K562 (cell line): ENCODE results near the gene UBE2QL1. TPM values are rescaled to one million over a fixed set of nuclear protein-coding genes. Genes with fewer than 3 reads are reported as not detected.
A peak's percentile ranks its signal among the peaks of the same experiment; 100 is the strongest.

Source experiments
- ATAC-seq: fragments of 200-7000 bp; cut with Tn5 transposase; 3 replicates; pipeline ENCODE4 v1.9.1; 2020; ENCODE audit warnings: moderate library complexity
- BruUV-seq: library from RNA; stranded (reverse); fragments of 400-500 nt; replicated peaks from 2 replicates; lab custom pipeline; 2021; lab: Mats Ljungman, UMichigan
- CTCF ChIA-PET: fragments of 300-600 bp; formaldehyde crosslinking; extraction: SDS; loops from one replicate; lab custom pipeline; 2021; ENCODE audit warnings: low intra/inter-chr PET ratio; lab: Yijun Ruan, JAX
- POLR2A ChIA-PET: fragments of 300-600, 350-650 bp; sonication (Branson Sonifier 250); formaldehyde crosslinking; extraction: SDS; loops from one replicate; lab custom pipeline; 2021; ENCODE audit warnings: antibody characterized with exemption, inconsistent platforms; lab: Yijun Ruan, JAX
- DNase-seq, 4 experiments: peaks; one replicate each; pipeline versions ENCODE4 v3.0.0 to v3.0.0-alpha.2; 2011 to 2018; ENCODE audit warnings: low spot score in 3 of 4, mixed read lengths in 3 of 4; ENCODE audit errors: extremely low read depth in 1 of 4
- FAIRE-seq: peaks from 2 replicates; lab custom pipeline; 2011; peaks lifted over from hg19 to GRCh38; lab: Jason Lieb, UNC
- H2AFZ ChIP-seq: 2 replicates; pipeline ENCODE4 v1.6.0; 2011; ENCODE audit warnings: low read depth, low read length, control low read depth, inconsistent platforms
- H3K27ac ChIP-seq: fragments of 200-600 bp; 3 replicates; pipeline ENCODE4 v1.8.0; 2011; ENCODE audit warnings: low read depth, mild to moderate bottlenecking, control low read depth, inconsistent platforms, low read length, moderate library complexity, mixed read lengths; ENCODE audit errors: extremely low read depth
- H3K27me3 ChIP-seq, 2 experiments: fragments of 300-600 bp in 1 of 2; 2 replicates in 1 of 2; 3 replicates in 1 of 2; pipeline versions ENCODE4 v1.6.0 to v1.8.0; 2011; ENCODE audit warnings: inconsistent platforms in 2 of 2, low read length in 2 of 2, mild to moderate bottlenecking in 1 of 2, mixed read lengths in 1 of 2, moderate library complexity in 1 of 2; ENCODE audit not compliant: control insufficient read depth in 2 of 2, insufficient read depth in 2 of 2
- H3K36me3 ChIP-seq: fragments of 300-600 bp; 3 replicates; pipeline ENCODE4 v1.8.0; 2011; ENCODE audit warnings: mild to moderate bottlenecking, low read length, inconsistent platforms; ENCODE audit not compliant: control insufficient read depth, insufficient read depth
- H3K4me1 ChIP-seq, 2 experiments: fragments of 200-600 bp in 1 of 2; replicated peaks in 1 of 2; 2 replicates in 1 of 2; 3 replicates in 1 of 2; pipeline versions ENCODE4 v1.5.1 to v1.8.0; 2011; ENCODE audit warnings: inconsistent platforms in 2 of 2, low read length in 2 of 2, mild to moderate bottlenecking in 1 of 2, mixed read lengths in 1 of 2, moderate library complexity in 1 of 2; ENCODE audit not compliant: control insufficient read depth in 2 of 2, insufficient read depth in 2 of 2
- H3K4me2 ChIP-seq: 2 replicates; pipeline ENCODE4 v1.6.1; 2011; ENCODE audit warnings: low read length, control low read depth, inconsistent platforms, mixed read lengths; ENCODE audit not compliant: insufficient read depth
- H3K4me3 ChIP-seq: fragments of 200-600 bp; sonication (generic), shearing (Covaris generic); 2 replicates; pipeline ENCODE4 v1.5.1; 2016; ENCODE audit warnings: control low read depth, inconsistent platforms
- H3K79me2 ChIP-seq: fragments of 200-600 bp; 3 replicates; pipeline ENCODE4 v1.8.0; 2011; ENCODE audit warnings: low read length, inconsistent platforms; ENCODE audit not compliant: control insufficient read depth, insufficient read depth
- H3K9ac ChIP-seq, 2 experiments: 2 replicates each; pipeline versions ENCODE4 v1.6.0 to v1.6.1; 2011; ENCODE audit warnings: low read depth in 2 of 2, low read length in 2 of 2, control low read depth in 1 of 2, inconsistent platforms in 1 of 2, mild to moderate bottlenecking in 1 of 2, mixed read lengths in 1 of 2; ENCODE audit not compliant: insufficient read depth in 1 of 2
- H3K9me1 ChIP-seq: one replicate; pipeline ENCODE4 v1.6.0; 2011; ENCODE audit warnings: inconsistent platforms, mild to moderate bottlenecking, low read length, moderate library complexity; ENCODE audit not compliant: control insufficient read depth, insufficient read depth
- H3K9me3 ChIP-seq: replicated peaks from 2 replicates; pipeline ENCODE4 v1.5.1; 2011; ENCODE audit warnings: low read depth, low read length, inconsistent platforms; ENCODE audit not compliant: control insufficient read depth, insufficient read depth
- H4K20me1 ChIP-seq: replicated peaks from 2 replicates; pipeline ENCODE4 v1.6.1; 2011; ENCODE audit warnings: low read length, inconsistent platforms, mixed read lengths; ENCODE audit not compliant: control insufficient read depth, insufficient read depth
- FOXJ3 ChIP-seq: sonication (generic); formaldehyde crosslinking; IDR thresholded peaks from 2 replicates; pipeline ENCODE4 v1.4.0; 2020; ENCODE audit warnings: mild to moderate bottlenecking, missing genetic modification reagents
- GATAD2B ChIP-seq: fragments of 450-650 bp; IDR thresholded peaks from 2 replicates; pipeline ENCODE4 v1.6.1; 2017; ENCODE audit warnings: mild to moderate bottlenecking, borderline replicate concordance
- PRMT5 ChIP-seq: sonication (generic); formaldehyde crosslinking; IDR thresholded peaks from 2 replicates; pipeline ENCODE4 v1.5.0; 2020; ENCODE audit warnings: missing genetic modification reagents
- SMAD4 ChIP-seq: fragments of 250-450 bp; sonication (Bioruptor Pico); conservative IDR thresholded peaks from 2 replicates; pipeline ENCODE4 v1.8.0; 2021; ENCODE audit warnings: inconsistent platforms, mild to moderate bottlenecking, moderate library complexity
- ZBTB33 ChIP-seq: sonication (generic); formaldehyde crosslinking; IDR thresholded peaks from 2 replicates; pipeline ENCODE4 v1.8.1; 2023; ENCODE audit warnings: mild to moderate bottlenecking, missing genetic modification reagents
- ZNF316 ChIP-seq: fragments of 450-650 bp; IDR thresholded peaks from 2 replicates; pipeline ENCODE4 v1.6.1; 2016
- WGBS: fragments of 100-300 bp; shearing (Covaris generic); methylation state at CpG from one replicate; pipeline ENCODE4 v1.1.6; 2016; ENCODE audit warnings: low coverage, mixed read lengths; ENCODE audit not compliant: insufficient coverage; ENCODE audit errors: missing lambda C conversion rate; 5-methylcytosine and 5-hydroxymethylcytosine counted together
- in situ Hi-C: fragments of 300-500 bp; cut with MboI; formaldehyde crosslinking; loops from 4 replicates; pipeline ENCODE4 v1.15.0; 2018; ENCODE audit warnings: inconsistent platforms, mixed read lengths
- intact Hi-C: fragments of 100-400 bp; cut with micrococcal nuclease; formaldehyde crosslinking; loops from 2 replicates; pipeline ENCODE4 v1.14.2; 2022
- polyA plus RNA-seq, 8 experiments: library from polyadenylated mRNA; depleted of rRNA in 4 of 8; stranded (reverse) in 5 of 8; unstranded in 3 of 8; fragments of >200 nt; fragmentation: Nextera tagmentation in 2 of 8; fragmentation: Illumina TruSeq in 1 of 8; extraction: Ambion mirVana in 2 of 8; extraction: Trizol in 1 of 8; gene quantifications; 2 replicates each; pipeline versions ENCODE4 v1.2.1 to v1.2.3, GENCODE V29; 2011 to 2014; ENCODE audit warnings: inconsistent platforms in 1 of 8, missing spikeins in 1 of 8
- total RNA-seq, 7 experiments: library from RNA; depleted of rRNA in 6 of 7; stranded (reverse); fragments of >200 nt in 6 of 7; fragmentation: Illumina TruSeq in 2 of 7; extraction: Trizol in 2 of 7; gene quantifications; 2 replicates each; pipeline versions ENCODE4 v1.2.1 to v1.2.3, GENCODE V29; 2011 to 2021; ENCODE audit warnings: low replicate concordance in 1 of 7
- TF ChIP-seq, protein P1 (sequence below): fragments of 200-600 bp; sonication (generic); IDR thresholded peaks from one replicate; pipeline ENCODE4 v1.6.1; 2012; ENCODE audit warnings: mild to moderate bottlenecking, low read depth, low read length, inconsistent platforms
- TF ChIP-seq, protein P2 (sequence below): fragments of 250-450 bp; sonication (Bioruptor Pico); IDR thresholded peaks from 2 replicates; pipeline ENCODE4 v1.8.0; 2021; ENCODE audit warnings: borderline replicate concordance, mild to moderate bottlenecking, moderate library complexity; ENCODE audit not compliant: poor library complexity, severe bottlenecking

Gene UBE2QL1
- total and polyA plus RNA-seq, 9 of the 15 experiments (the other 6 are each of a cell fraction or from before 2014, with no cell fraction given), result not detected

- no TSS peak for BruUV-seq
- intact Hi-C loops (no loop called here), in situ Hi-C loops (no loop called here)
- ChIA-PET CTCF (no interaction called here), POLR2A (interaction anchor here (0.6 kb wide), 1 partner anchor 49 kb away, joined by 3 read pairs; no protein-coding TSS in a partner anchor)
- no peak overlapping the region for H3K4me3 ChIP-seq
- H3K9me1 ChIP-seq, result no peaks in the 10 kb centered on the region
- H3K79me2 ChIP-seq, result no peaks in the 10 kb centered on the region
- TF ChIP-seq ZNF316, result no peak
- TF ChIP-seq GATAD2B, result no peak
- TF ChIP-seq, protein P1, sequence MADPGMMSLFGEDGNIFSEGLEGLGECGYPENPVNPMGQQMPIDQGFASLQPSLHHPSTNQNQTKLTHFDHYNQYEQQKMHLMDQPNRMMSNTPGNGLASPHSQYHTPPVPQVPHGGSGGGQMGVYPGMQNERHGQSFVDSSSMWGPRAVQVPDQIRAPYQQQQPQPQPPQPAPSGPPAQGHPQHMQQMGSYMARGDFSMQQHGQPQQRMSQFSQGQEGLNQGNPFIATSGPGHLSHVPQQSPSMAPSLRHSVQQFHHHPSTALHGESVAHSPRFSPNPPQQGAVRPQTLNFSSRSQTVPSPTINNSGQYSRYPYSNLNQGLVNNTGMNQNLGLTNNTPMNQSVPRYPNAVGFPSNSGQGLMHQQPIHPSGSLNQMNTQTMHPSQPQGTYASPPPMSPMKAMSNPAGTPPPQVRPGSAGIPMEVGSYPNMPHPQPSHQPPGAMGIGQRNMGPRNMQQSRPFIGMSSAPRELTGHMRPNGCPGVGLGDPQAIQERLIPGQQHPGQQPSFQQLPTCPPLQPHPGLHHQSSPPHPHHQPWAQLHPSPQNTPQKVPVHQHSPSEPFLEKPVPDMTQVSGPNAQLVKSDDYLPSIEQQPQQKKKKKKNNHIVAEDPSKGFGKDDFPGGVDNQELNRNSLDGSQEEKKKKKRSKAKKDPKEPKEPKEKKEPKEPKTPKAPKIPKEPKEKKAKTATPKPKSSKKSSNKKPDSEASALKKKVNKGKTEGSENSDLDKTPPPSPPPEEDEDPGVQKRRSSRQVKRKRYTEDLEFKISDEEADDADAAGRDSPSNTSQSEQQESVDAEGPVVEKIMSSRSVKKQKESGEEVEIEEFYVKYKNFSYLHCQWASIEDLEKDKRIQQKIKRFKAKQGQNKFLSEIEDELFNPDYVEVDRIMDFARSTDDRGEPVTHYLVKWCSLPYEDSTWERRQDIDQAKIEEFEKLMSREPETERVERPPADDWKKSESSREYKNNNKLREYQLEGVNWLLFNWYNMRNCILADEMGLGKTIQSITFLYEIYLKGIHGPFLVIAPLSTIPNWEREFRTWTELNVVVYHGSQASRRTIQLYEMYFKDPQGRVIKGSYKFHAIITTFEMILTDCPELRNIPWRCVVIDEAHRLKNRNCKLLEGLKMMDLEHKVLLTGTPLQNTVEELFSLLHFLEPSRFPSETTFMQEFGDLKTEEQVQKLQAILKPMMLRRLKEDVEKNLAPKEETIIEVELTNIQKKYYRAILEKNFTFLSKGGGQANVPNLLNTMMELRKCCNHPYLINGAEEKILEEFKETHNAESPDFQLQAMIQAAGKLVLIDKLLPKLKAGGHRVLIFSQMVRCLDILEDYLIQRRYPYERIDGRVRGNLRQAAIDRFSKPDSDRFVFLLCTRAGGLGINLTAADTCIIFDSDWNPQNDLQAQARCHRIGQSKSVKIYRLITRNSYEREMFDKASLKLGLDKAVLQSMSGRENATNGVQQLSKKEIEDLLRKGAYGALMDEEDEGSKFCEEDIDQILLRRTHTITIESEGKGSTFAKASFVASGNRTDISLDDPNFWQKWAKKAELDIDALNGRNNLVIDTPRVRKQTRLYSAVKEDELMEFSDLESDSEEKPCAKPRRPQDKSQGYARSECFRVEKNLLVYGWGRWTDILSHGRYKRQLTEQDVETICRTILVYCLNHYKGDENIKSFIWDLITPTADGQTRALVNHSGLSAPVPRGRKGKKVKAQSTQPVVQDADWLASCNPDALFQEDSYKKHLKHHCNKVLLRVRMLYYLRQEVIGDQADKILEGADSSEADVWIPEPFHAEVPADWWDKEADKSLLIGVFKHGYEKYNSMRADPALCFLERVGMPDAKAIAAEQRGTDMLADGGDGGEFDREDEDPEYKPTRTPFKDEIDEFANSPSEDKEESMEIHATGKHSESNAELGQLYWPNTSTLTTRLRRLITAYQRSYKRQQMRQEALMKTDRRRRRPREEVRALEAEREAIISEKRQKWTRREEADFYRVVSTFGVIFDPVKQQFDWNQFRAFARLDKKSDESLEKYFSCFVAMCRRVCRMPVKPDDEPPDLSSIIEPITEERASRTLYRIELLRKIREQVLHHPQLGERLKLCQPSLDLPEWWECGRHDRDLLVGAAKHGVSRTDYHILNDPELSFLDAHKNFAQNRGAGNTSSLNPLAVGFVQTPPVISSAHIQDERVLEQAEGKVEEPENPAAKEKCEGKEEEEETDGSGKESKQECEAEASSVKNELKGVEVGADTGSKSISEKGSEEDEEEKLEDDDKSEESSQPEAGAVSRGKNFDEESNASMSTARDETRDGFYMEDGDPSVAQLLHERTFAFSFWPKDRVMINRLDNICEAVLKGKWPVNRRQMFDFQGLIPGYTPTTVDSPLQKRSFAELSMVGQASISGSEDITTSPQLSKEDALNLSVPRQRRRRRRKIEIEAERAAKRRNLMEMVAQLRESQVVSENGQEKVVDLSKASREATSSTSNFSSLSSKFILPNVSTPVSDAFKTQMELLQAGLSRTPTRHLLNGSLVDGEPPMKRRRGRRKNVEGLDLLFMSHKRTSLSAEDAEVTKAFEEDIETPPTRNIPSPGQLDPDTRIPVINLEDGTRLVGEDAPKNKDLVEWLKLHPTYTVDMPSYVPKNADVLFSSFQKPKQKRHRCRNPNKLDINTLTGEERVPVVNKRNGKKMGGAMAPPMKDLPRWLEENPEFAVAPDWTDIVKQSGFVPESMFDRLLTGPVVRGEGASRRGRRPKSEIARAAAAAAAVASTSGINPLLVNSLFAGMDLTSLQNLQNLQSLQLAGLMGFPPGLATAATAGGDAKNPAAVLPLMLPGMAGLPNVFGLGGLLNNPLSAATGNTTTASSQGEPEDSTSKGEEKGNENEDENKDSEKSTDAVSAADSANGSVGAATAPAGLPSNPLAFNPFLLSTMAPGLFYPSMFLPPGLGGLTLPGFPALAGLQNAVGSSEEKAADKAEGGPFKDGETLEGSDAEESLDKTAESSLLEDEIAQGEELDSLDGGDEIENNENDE, result no peak
- 0 out of 2 replicates have a peak, but pooled peaks have one; percentile 20 for TF ChIP-seq PRMT5 (CRISPR knock-in tag)
- TF ChIP-seq, protein P2, sequence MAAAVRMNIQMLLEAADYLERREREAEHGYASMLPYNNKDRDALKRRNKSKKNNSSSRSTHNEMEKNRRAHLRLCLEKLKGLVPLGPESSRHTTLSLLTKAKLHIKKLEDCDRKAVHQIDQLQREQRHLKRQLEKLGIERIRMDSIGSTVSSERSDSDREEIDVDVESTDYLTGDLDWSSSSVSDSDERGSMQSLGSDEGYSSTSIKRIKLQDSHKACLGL, result no peak
- no peak for TF ChIP-seq FOXJ3
- no peak for TF ChIP-seq SMAD4 (CRISPR knock-in tag)
- no peak for TF ChIP-seq ZBTB33 (CRISPR knock-in tag)
- FAIRE-seq (no peak), DNase-seq (no peak), ATAC-seq (no peak)
- no peak overlapping the region for H3K4me2 ChIP-seq
- H2AFZ ChIP-seq, result no peak overlapping the region
- H3K36me3 ChIP-seq, result no peaks in the 10 kb centered on the region
- H3K27ac ChIP-seq, result no peak overlapping the region
- H3K27me3 ChIP-seq, result peaks cover 25 to 56% of the 10 kb centered on the region in 2 experiments
- no peaks in the 10 kb centered on the region for H3K4me1 ChIP-seq
- H3K9me3 ChIP-seq, result no peaks in the 10 kb centered on the region
- H4K20me1 ChIP-seq, result no peaks in the 10 kb centered on the region; the same call in none of the 2 replicates
- 0% methylated on average over 5 of the region's 5 CpGs for WGBS
- no peak overlapping the region for H3K9ac ChIP-seq
Observed at GRCh38 chr5:6459896-6460295, 11.2 kb downstream of the UBE2QL1 start.
